Choroid plexus epithelial cell (primary cell): ENCODE measurements around the gene PKD1L1.

ENCODE experiments used
- DNase-seq: peaks from one replicate; pipeline ENCODE4 v3.0.0-alpha.2; 2010; ENCODE audit warnings: low read depth
- H3K4me3 ChIP-seq: 2 replicates; pipeline ENCODE4 v1.5.1; 2011; ENCODE audit warnings: low read depth, mild to moderate bottlenecking, control low read depth, low read length, moderate library complexity
- CTCF ChIP-seq: conservative IDR thresholded peaks from 2 replicates; pipeline ENCODE4 v1.5.1; 2011; ENCODE audit warnings: low read depth, mild to moderate bottlenecking, control low read depth, inconsistent platforms, low read length, moderate library complexity

Gene PKD1L1

GRCh38 chr7:47783456-47784223 is 164.6 kb downstream of the PKD1L1 start:
- no peak overlapping the region for H3K4me3 ChIP-seq
- peak; percentile 93 for DNase-seq
- TF ChIP-seq CTCF = no peak

- TF ChIP-seq CTCF = no peak
- no peak overlapping the region for H3K4me3 ChIP-seq
- no peak for DNase-seq
Observed at GRCh38 chr7:47782792-47783191, 165.5 kb downstream of the PKD1L1 start.

GRCh38 chr7:47782022-47782421 is 166.2 kb downstream of the PKD1L1 start:
- DNase-seq = peak; percentile 58
- TF ChIP-seq CTCF = no peak
- H3K4me3 ChIP-seq = no peak overlapping the region

GRCh38 chr7:47780555-47780954 is 167.7 kb downstream of the PKD1L1 start:
- TF ChIP-seq CTCF = no peak
- no peak overlapping the region for H3K4me3 ChIP-seq
- DNase-seq = no peak

- TF ChIP-seq CTCF = no peak
- DNase-seq = no peak
- H3K4me3 ChIP-seq = no peak overlapping the region
Observed at GRCh38 chr7:47779341-47779771, 168.9 kb downstream of the PKD1L1 start.

GRCh38 chr7:47778153-47778661 is 170.1 kb downstream of the PKD1L1 start:
- TF ChIP-seq CTCF = no peak
- H3K4me3 ChIP-seq = no peak overlapping the region
- no peak for DNase-seq

GRCh38 chr7:47777531-47778152 is 170.6 kb downstream of the PKD1L1 start:
- H3K4me3 ChIP-seq = no peak overlapping the region
- TF ChIP-seq CTCF = no peak
- DNase-seq = no peak
